WTC11 (cell line): ENCODE results near the gene PLIN4. TPM values are rescaled to one million over a fixed set of nuclear protein-coding genes. Genes with fewer than 3 reads are reported as not detected.

Source experiments
- ATAC-seq: fragments of 200-7000 bp; cut with Tn5 transposase; 2 replicates; pipeline ENCODE4 v1.10.0; 2021; ENCODE audit warnings: mild to moderate bottlenecking, moderate library complexity
- CTCF ChIA-PET: fragments of 300-600 bp; sonication (Branson Sonifier 250); formaldehyde crosslinking; loops from one replicate; lab custom pipeline; 2021; ENCODE audit warnings: antibody characterized with exemption; lab: Charles Lee
- POLR2A ChIA-PET: fragments of 350-600 bp; sonication (Branson Sonifier 250); formaldehyde crosslinking; loops from one replicate; lab custom pipeline; 2021; ENCODE audit warnings: antibody characterized with exemption; lab: Charles Lee
- DNase-seq: peaks from one replicate; pipeline ENCODE4 v3.0.0; 2021; ENCODE audit warnings: low spot score
- H3K27ac Mint-ChIP-seq: 2 replicates; pipeline ENCODE4 v1.8.0; 2021; ENCODE audit warnings: mixed read lengths
- H3K27me3 Mint-ChIP-seq: 2 replicates; pipeline ENCODE4 v1.8.0; 2021; ENCODE audit warnings: low read depth, mild to moderate bottlenecking, moderate library complexity, mixed read lengths
- H3K36me3 Mint-ChIP-seq: 2 replicates; pipeline ENCODE4 v1.8.0; 2021; ENCODE audit warnings: mixed read lengths
- H3K4me1 Mint-ChIP-seq: 2 replicates; pipeline ENCODE4 v1.8.0; 2022; ENCODE audit warnings: mixed read lengths
- H3K4me3 Mint-ChIP-seq: 2 replicates; pipeline ENCODE4 v1.8.0; 2021; ENCODE audit warnings: mild to moderate bottlenecking, moderate library complexity, mixed read lengths
- H3K9me3 Mint-ChIP-seq: 2 replicates; pipeline ENCODE4 v1.8.0; 2021; ENCODE audit warnings: mixed read lengths
- CREM ChIP-seq: sonication (generic); formaldehyde crosslinking; IDR thresholded peaks from 2 replicates; pipeline ENCODE4 v1.8.1; 2022; ENCODE audit warnings: mild to moderate bottlenecking, missing genetic modification reagents, moderate library complexity
- ETV6 ChIP-seq: sonication (generic); formaldehyde crosslinking; IDR thresholded peaks from 2 replicates; pipeline ENCODE4 v1.8.1; 2022; ENCODE audit warnings: mild to moderate bottlenecking, missing genetic modification reagents
- NFE2L1 ChIP-seq: sonication (generic); formaldehyde crosslinking; IDR thresholded peaks from 2 replicates; pipeline ENCODE4 v1.8.1; 2023; ENCODE audit warnings: missing genetic modification reagents
- TCF7 ChIP-seq: sonication (generic); formaldehyde crosslinking; IDR thresholded peaks from 2 replicates; pipeline ENCODE4 v1.8.0; 2022; ENCODE audit warnings: mild to moderate bottlenecking, low read depth, missing genetic modification reagents, moderate library complexity
- total RNA-seq: library from RNA; stranded (reverse); gene quantifications from 3 replicates; pipeline ENCODE4 v1.2.3, GENCODE V29; 2021
- TF ChIP-seq, protein P1 (sequence below): sonication (generic); formaldehyde crosslinking; IDR thresholded peaks from 2 replicates; pipeline ENCODE4 v1.8.0; 2022; ENCODE audit warnings: mild to moderate bottlenecking, missing genetic modification reagents
- TF ChIP-seq, protein P2 (sequence below): sonication (generic); formaldehyde crosslinking; IDR thresholded peaks from 2 replicates; pipeline ENCODE4 v1.8.1; 2023; ENCODE audit warnings: mild to moderate bottlenecking, moderate library complexity, missing genetic modification reagents
- TF ChIP-seq, protein P3 (sequence below): sonication (generic); formaldehyde crosslinking; IDR thresholded peaks from 2 replicates; pipeline ENCODE4 v1.8.0; 2022; ENCODE audit warnings: missing genetic modification reagents
- TF ChIP-seq, protein P4 (sequence below): sonication (generic); formaldehyde crosslinking; IDR thresholded peaks from 2 replicates; pipeline ENCODE4 v1.8.0; 2023; ENCODE audit warnings: mild to moderate bottlenecking, missing genetic modification reagents

The PLIN4 gene
- total RNA-seq, 1 experiment from 2014 or later, result 0.35 TPM

DNA sequence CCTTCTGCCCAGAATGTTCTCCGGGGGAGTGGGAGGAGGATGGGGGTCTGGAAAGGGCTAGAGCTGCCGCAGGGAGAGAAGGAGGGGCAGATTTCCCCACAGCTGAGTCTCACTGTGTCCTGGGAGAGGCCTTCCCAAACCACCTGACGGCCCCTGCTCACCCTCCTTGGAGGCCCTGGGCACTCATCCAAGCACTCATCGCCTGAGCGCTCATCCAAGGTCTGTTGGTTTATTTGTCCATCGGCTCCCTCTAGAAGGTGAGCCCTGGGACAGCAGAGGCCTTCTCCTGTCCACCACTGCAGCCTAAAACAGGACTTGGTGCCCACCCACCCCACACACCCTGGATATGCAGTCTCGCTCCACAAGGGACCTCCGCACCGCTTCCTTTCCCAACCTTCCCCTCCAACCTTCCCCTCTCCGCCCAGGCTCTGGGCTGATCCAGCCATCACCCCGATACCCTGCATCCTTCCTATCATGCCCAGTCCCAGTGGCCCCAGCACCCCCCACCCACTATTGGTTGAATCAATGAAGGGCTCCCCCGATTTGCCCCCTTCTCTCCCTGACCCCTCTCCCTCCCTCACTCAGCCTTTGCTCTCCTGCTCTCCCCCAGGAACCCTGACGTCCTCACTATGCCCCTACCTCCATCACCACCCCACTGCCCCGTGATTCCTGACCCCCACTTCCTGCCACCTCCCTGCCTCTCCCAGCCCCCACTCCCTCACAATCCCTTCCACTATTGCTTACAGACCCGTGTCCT is 62.4 kb downstream of the PLIN4 start:
- no peak for ATAC-seq

DNA sequence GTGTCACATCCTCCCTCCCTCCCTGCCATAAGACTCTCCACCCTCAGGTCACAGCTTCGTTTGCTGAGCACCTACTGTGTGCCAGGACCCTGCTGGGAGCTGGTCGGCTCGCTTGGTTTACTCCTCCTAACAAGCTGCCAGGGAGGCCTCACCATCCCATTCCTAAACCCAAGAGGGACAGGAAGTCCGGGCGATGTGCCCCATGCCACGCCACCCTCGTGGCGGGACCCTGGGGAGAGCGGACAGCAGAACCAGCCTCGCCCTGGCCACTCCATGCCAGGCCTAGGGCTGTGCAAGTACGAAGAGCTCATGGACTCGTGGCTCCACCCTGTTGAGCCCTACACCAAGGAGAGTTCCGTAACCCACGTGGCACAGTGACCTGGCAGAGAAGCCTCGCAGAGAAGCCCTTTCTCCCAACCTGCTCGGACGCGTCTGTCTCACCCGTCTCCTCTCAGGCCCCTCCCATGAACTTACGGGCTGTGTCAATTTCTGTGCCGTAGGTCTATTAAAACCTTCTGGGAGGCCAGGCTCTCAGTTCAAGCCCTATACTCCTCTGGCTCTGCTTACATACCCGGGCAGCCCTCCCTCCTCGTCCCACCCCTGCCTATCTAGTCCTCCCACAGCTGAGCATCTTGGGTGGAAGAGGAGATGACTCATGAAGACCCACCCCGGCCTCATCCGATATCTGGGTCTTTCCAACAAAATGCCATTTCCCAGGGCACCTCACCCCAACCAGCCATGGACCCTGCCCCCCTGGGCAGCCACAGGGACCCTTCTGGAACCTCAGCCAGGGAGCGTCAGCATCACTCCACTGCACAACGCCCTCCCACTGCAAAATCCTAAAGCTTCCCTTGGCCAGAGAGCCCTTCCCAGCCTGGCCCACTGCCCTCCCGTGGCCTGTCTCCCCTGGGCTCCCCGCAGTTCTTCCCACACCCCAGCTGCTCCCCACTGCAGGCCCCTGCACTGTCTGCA is 63.3 kb downstream of the PLIN4 start:
- H3K27me3 Mint-ChIP-seq, result no peaks in the 10 kb centered on the region
- ChIA-PET CTCF (no interaction called here), POLR2A (no interaction called here)
- H3K4me1 Mint-ChIP-seq, result peaks cover 9% of the 10 kb centered on the region
- H3K36me3 Mint-ChIP-seq, result peaks cover 2% of the 10 kb centered on the region; the same call in 1 of the 2 replicates
- no peak overlapping the region for H3K27ac Mint-ChIP-seq
- ATAC-seq (no peak), DNase-seq (no peak)
- TF ChIP-seq, protein P1, sequence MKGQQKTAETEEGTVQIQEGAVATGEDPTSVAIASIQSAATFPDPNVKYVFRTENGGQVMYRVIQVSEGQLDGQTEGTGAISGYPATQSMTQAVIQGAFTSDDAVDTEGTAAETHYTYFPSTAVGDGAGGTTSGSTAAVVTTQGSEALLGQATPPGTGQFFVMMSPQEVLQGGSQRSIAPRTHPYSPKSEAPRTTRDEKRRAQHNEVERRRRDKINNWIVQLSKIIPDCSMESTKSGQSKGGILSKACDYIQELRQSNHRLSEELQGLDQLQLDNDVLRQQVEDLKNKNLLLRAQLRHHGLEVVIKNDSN (CRISPR knock-in tag), result no peak
- TF ChIP-seq, protein P2, sequence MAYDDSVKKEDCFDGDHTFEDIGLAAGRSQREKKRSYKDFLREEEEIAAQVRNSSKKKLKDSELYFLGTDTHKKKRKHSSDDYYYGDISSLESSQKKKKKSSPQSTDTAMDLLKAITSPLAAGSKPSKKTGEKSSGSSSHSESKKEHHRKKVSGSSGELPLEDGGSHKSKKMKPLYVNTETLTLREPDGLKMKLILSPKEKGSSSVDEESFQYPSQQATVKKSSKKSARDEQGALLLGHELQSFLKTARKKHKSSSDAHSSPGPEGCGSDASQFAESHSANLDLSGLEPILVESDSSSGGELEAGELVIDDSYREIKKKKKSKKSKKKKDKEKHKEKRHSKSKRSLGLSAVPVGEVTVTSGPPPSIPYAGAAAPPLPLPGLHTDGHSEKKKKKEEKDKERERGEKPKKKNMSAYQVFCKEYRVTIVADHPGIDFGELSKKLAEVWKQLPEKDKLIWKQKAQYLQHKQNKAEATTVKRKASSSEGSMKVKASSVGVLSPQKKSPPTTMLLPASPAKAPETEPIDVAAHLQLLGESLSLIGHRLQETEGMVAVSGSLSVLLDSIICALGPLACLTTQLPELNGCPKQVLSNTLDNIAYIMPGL (CRISPR knock-in tag), result no peak
- TF ChIP-seq, protein P3, sequence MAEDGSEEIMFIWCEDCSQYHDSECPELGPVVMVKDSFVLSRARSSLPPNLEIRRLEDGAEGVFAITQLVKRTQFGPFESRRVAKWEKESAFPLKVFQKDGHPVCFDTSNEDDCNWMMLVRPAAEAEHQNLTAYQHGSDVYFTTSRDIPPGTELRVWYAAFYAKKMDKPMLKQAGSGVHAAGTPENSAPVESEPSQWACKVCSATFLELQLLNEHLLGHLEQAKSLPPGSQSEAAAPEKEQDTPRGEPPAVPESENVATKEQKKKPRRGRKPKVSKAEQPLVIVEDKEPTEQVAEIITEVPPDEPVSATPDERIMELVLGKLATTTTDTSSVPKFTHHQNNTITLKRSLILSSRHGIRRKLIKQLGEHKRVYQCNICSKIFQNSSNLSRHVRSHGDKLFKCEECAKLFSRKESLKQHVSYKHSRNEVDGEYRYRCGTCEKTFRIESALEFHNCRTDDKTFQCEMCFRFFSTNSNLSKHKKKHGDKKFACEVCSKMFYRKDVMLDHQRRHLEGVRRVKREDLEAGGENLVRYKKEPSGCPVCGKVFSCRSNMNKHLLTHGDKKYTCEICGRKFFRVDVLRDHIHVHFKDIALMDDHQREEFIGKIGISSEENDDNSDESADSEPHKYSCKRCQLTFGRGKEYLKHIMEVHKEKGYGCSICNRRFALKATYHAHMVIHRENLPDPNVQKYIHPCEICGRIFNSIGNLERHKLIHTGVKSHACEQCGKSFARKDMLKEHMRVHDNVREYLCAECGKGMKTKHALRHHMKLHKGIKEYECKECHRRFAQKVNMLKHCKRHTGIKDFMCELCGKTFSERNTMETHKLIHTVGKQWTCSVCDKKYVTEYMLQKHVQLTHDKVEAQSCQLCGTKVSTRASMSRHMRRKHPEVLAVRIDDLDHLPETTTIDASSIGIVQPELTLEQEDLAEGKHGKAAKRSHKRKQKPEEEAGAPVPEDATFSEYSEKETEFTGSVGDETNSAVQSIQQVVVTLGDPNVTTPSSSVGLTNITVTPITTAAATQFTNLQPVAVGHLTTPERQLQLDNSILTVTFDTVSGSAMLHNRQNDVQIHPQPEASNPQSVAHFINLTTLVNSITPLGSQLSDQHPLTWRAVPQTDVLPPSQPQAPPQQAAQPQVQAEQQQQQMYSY (CRISPR knock-in tag), result no peak
- TF ChIP-seq, protein P4, sequence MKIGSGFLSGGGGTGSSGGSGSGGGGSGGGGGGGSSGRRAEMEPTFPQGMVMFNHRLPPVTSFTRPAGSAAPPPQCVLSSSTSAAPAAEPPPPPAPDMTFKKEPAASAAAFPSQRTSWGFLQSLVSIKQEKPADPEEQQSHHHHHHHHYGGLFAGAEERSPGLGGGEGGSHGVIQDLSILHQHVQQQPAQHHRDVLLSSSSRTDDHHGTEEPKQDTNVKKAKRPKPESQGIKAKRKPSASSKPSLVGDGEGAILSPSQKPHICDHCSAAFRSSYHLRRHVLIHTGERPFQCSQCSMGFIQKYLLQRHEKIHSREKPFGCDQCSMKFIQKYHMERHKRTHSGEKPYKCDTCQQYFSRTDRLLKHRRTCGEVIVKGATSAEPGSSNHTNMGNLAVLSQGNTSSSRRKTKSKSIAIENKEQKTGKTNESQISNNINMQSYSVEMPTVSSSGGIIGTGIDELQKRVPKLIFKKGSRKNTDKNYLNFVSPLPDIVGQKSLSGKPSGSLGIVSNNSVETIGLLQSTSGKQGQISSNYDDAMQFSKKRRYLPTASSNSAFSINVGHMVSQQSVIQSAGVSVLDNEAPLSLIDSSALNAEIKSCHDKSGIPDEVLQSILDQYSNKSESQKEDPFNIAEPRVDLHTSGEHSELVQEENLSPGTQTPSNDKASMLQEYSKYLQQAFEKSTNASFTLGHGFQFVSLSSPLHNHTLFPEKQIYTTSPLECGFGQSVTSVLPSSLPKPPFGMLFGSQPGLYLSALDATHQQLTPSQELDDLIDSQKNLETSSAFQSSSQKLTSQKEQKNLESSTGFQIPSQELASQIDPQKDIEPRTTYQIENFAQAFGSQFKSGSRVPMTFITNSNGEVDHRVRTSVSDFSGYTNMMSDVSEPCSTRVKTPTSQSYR, result no peak
- TF ChIP-seq CREM (CRISPR knock-in tag), result no peak
- H3K9me3 Mint-ChIP-seq, result no peaks in the 10 kb centered on the region
- H3K4me3 Mint-ChIP-seq, result no peak overlapping the region

More for the DNA sequence above, 62.4 kb downstream of the PLIN4 start:
- H3K4me3 Mint-ChIP-seq, result peak overlapping the region; percentile 93
- peaks cover 9% of the 10 kb centered on the region for H3K4me1 Mint-ChIP-seq
- H3K9me3 Mint-ChIP-seq, result no peaks in the 10 kb centered on the region
- TF ChIP-seq NFE2L1 (CRISPR knock-in tag), result no peak
- no peak for TF ChIP-seq ETV6 (CRISPR knock-in tag)
- no peak for TF ChIP-seq TCF7
- no peaks in the 10 kb centered on the region for H3K36me3 Mint-ChIP-seq
- no peak overlapping the region for H3K27ac Mint-ChIP-seq
- H3K27me3 Mint-ChIP-seq, result peaks cover 4% of the 10 kb centered on the region; the same call in 1 of the 2 replicates
- DNase-seq, result no peak
- ChIA-PET POLR2A (interaction anchor here (0.7 kb wide), 1 partner anchor 12 kb away, joined by 3 read pairs; no protein-coding TSS in a partner anchor), CTCF (interaction anchor here (0.9 to 1.4 kb wide), 3 partner anchors 9 to 68 kb away, joined by 3 to 6 read pairs (median 3); no protein-coding TSS in a partner anchor)
